Endothelial cell of umbilical vein (primary cell): Measurements from ENCODE around the gene MAP2K5. TPM values are rescaled to one million over a fixed set of nuclear protein-coding genes. Genes with fewer than 3 reads are reported as not detected.

Source experiments
- BruUV-seq: library from RNA; stranded (reverse); fragments of 400-500 nt; replicated peaks from 2 replicates; lab custom pipeline; 2021; lab: Mats Ljungman, UMichigan
- CTCF ChIA-PET: fragments of 300-600, 350-600 bp; sonication (Branson Sonifier 250); formaldehyde crosslinking; loops from one replicate; lab custom pipeline; 2021; ENCODE audit warnings: antibody characterized with exemption, inconsistent platforms; lab: Charles Lee
- POLR2A ChIA-PET: fragments of 300-600, 350-600 bp; sonication (Branson Sonifier 250); formaldehyde crosslinking; loops from one replicate; lab custom pipeline; 2021; ENCODE audit warnings: antibody characterized with exemption, inconsistent platforms; lab: Charles Lee
- DNase-seq: peaks from one replicate; pipeline ENCODE4 v3.0.0-alpha.2; 2011; ENCODE audit warnings: low read depth, low spot score
- FAIRE-seq: peaks from 2 replicates; lab custom pipeline; 2011; peaks lifted over from hg19 to GRCh38; lab: Jason Lieb, UNC
- H2AFZ ChIP-seq: 2 replicates; pipeline ENCODE4 v1.6.0; 2012; ENCODE audit warnings: low read depth, low read length, control low read depth, inconsistent platforms
- H3K27ac ChIP-seq: 2 replicates; pipeline ENCODE4 v1.5.1; 2011; ENCODE audit warnings: low read depth, mild to moderate bottlenecking, control low read depth, low read length, moderate library complexity; ENCODE audit not compliant: insufficient read depth
- H3K27me3 ChIP-seq, 2 experiments: 2 replicates each; pipeline versions ENCODE4 v1.6.0 to v1.6.1; 2011; ENCODE audit warnings: low read length in 2 of 2, mixed read lengths in 1 of 2; ENCODE audit not compliant: control insufficient read depth in 2 of 2, insufficient read depth in 2 of 2
- H3K36me3 ChIP-seq, 2 experiments: 2 replicates in 1 of 2; 3 replicates in 1 of 2; pipeline ENCODE4 v1.5.1; 2011; ENCODE audit warnings: low read length in 2 of 2, mild to moderate bottlenecking in 1 of 2, moderate library complexity in 1 of 2; ENCODE audit not compliant: control insufficient read depth in 2 of 2, insufficient read depth in 2 of 2; ENCODE audit errors: extremely low read depth in 1 of 2
- H3K4me1 ChIP-seq: 3 replicates; pipeline ENCODE4 v1.5.1; 2011; ENCODE audit warnings: mild to moderate bottlenecking, low read length; ENCODE audit not compliant: control insufficient read depth, insufficient read depth; ENCODE audit errors: extremely low read depth
- H3K4me2 ChIP-seq: 2 replicates; pipeline ENCODE4 v1.6.1; 2011; ENCODE audit warnings: low read length, control low read depth, mixed read lengths; ENCODE audit not compliant: insufficient read depth
- H3K4me3 ChIP-seq, 3 experiments: fragments of 200-600 bp in 1 of 3; sonication (generic), shearing (Covaris generic) in 1 of 3; replicated peaks in 1 of 3; 2 replicates each; pipeline ENCODE4 v1.5.1; 2011 to 2016; ENCODE audit warnings: control low read depth in 3 of 3, low read length in 3 of 3, mild to moderate bottlenecking in 2 of 3, inconsistent platforms in 1 of 3, low read depth in 1 of 3, moderate library complexity in 1 of 3; ENCODE audit not compliant: insufficient read depth in 1 of 3
- H3K79me2 ChIP-seq: 2 replicates; pipeline ENCODE4 v1.6.0; 2012; ENCODE audit warnings: low read length, inconsistent platforms; ENCODE audit not compliant: control insufficient read depth, insufficient read depth
- H3K9ac ChIP-seq: replicated peaks from 2 replicates; pipeline ENCODE3; 2011; ENCODE audit warnings: low read length, control low read depth; ENCODE audit not compliant: insufficient read depth; ENCODE audit errors: extremely low read depth
- H3K9me1 ChIP-seq: replicated peaks from 3 replicates; pipeline ENCODE4 v1.6.0; 2011; ENCODE audit warnings: mild to moderate bottlenecking, low read length; ENCODE audit not compliant: control insufficient read depth, insufficient read depth; ENCODE audit errors: extremely low read depth
- H3K9me3 ChIP-seq: replicated peaks from 2 replicates; pipeline ENCODE4 v1.5.1; 2012; ENCODE audit warnings: low read length, inconsistent platforms; ENCODE audit not compliant: control insufficient read depth, insufficient read depth
- H4K20me1 ChIP-seq: replicated peaks from 2 replicates; pipeline ENCODE3; 2011; ENCODE audit warnings: mild to moderate bottlenecking, low read length; ENCODE audit not compliant: control insufficient read depth, insufficient read depth; ENCODE audit errors: extremely low read depth
- EZH2 ChIP-seq: IDR thresholded peaks from 2 replicates; pipeline ENCODE4 v1.6.1; 2012; ENCODE audit warnings: borderline replicate concordance, low read depth, mild to moderate bottlenecking, moderate library complexity, low read length, inconsistent platforms; ENCODE audit not compliant: severe bottlenecking
- FOS ChIP-seq: IDR thresholded peaks from 2 replicates; pipeline ENCODE4 v1.6.1; 2011; ENCODE audit warnings: mild to moderate bottlenecking, low read length, moderate library complexity, borderline replicate concordance; ENCODE audit not compliant: insufficient read depth
- GATA2 ChIP-seq: IDR thresholded peaks from 2 replicates; pipeline ENCODE4 v1.7.0; 2011; ENCODE audit warnings: low read depth, mild to moderate bottlenecking, moderate library complexity, mixed read lengths, low read length; ENCODE audit not compliant: insufficient read length, insufficient read depth
- JUN ChIP-seq: IDR thresholded peaks from 2 replicates; pipeline ENCODE4 v1.6.1; 2011; ENCODE audit warnings: borderline replicate concordance, low read depth; ENCODE audit not compliant: insufficient read length, insufficient read depth
- MYC ChIP-seq: IDR thresholded peaks from one replicate; pipeline ENCODE4 v1.6.1; 2011; ENCODE audit warnings: mild to moderate bottlenecking, low read depth, low read length
- POLR2A ChIP-seq: IDR thresholded peaks from 2 replicates; pipeline ENCODE4 v1.6.1; 2012; ENCODE audit warnings: low read depth, mild to moderate bottlenecking, control low read depth, low read length
- POLR2AphosphoS5 ChIP-seq: IDR thresholded peaks from 2 replicates; pipeline ENCODE4 v1.6.1; 2012; ENCODE audit warnings: low read depth, mild to moderate bottlenecking, control low read depth, low read length, moderate library complexity; ENCODE audit not compliant: insufficient read depth
- dilution Hi-C: fragments of 300-500 bp; cut with MboI; formaldehyde crosslinking; loops from one replicate; pipeline ENCODE4 v1.15.0; 2019; ENCODE audit warnings: low sequenced_read_pairs; ENCODE audit not compliant: extremely low pct_ligation_motif_present
- intact Hi-C: fragments of 100-400 bp; cut with micrococcal nuclease; formaldehyde crosslinking; loops from one replicate; pipeline ENCODE4 v1.10.0; 2022
- polyA plus RNA-seq, 4 experiments: library from polyadenylated mRNA; depleted of rRNA in 3 of 4; stranded (reverse) in 3 of 4; unstranded in 1 of 4; fragments of >200 nt; gene quantifications; 2 replicates each; pipeline versions ENCODE4 v1.2.1 to v1.2.3, GENCODE V29; 2011 to 2012; ENCODE audit warnings: missing spikeins in 1 of 4
- total RNA-seq: library from RNA; stranded (reverse); gene quantifications from 2 replicates; pipeline ENCODE4 v1.2.3, GENCODE V29; 2021
- TF ChIP-seq, protein P1 (sequence below), 2 donors: IDR thresholded peaks; 1 replicate in 1 of 2; 2 replicates in 1 of 2; pipeline ENCODE4 v1.5.1; 2011; ENCODE audit warnings: low read length in 2 of 2, mild to moderate bottlenecking in 2 of 2, moderate library complexity in 2 of 2, control low read depth in 1 of 2, inconsistent platforms in 1 of 2, low read depth in 1 of 2; ENCODE audit not compliant: insufficient read depth in 1 of 2; ENCODE audit errors: extremely low read depth in 1 of 2

Gene MAP2K5
- total and polyA plus RNA-seq, 2 donors (not counting 3 experiments of a cell fraction or from before 2014, with no cell fraction given), result 4.9 to 24.7 TPM

DNA sequence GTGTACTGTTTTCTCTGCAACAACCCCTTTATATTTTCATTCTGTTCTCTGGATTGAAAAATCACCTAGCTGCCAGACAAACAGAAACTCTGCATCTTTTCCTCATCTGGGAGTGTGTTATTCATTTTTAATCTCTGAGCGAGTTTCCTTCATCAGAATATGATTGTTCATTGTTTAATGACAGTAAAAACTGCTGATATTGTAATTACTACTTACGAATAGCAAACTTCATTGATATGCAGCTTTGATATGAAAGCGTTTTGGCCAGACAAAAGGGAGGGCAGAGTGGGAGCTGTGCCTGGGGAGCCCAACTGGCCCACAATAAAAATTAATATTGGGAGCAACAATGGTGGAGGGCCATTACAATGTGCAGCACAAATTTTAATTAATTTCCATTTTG lies 150.1 kb downstream of the MAP2K5 start:
- Histone ChIP-seq H3K9me1 (no peaks in the 10 kb centered on the region), H3K27me3 (no peaks in the 10 kb centered on the region), H3K36me3 (no peaks in the 10 kb centered on the region), H2AFZ (no peak overlapping the region), H3K4me2 (no peak overlapping the region), H3K4me3 (no peak overlapping the region), H3K9me3 (no peaks in the 10 kb centered on the region), H3K79me2 (no peaks in the 10 kb centered on the region), H3K27ac (no peak overlapping the region), H4K20me1 (no peaks in the 10 kb centered on the region), H3K9ac (no peak overlapping the region), H3K4me1 (no peaks in the 10 kb centered on the region)
- intact Hi-C loops, result no loop called here
- DNase-seq (no peak), FAIRE-seq (no peak)
- POLR2A ChIA-PET, result no interaction called here
- BruUV-seq, result no TSS peak
- CTCF ChIA-PET, result no interaction called here
- TF ChIP-seq MYC (no peak), FOS (no peak), POLR2A (no peak), JUN (no peak)
- TF ChIP-seq, protein P1, sequence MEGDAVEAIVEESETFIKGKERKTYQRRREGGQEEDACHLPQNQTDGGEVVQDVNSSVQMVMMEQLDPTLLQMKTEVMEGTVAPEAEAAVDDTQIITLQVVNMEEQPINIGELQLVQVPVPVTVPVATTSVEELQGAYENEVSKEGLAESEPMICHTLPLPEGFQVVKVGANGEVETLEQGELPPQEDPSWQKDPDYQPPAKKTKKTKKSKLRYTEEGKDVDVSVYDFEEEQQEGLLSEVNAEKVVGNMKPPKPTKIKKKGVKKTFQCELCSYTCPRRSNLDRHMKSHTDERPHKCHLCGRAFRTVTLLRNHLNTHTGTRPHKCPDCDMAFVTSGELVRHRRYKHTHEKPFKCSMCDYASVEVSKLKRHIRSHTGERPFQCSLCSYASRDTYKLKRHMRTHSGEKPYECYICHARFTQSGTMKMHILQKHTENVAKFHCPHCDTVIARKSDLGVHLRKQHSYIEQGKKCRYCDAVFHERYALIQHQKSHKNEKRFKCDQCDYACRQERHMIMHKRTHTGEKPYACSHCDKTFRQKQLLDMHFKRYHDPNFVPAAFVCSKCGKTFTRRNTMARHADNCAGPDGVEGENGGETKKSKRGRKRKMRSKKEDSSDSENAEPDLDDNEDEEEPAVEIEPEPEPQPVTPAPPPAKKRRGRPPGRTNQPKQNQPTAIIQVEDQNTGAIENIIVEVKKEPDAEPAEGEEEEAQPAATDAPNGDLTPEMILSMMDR (IDR thresholded peaks at IDR 0.05; ENCODE audit: extremely low read depth in 1 of 2, insufficient read depth in 1 of 2, low read depth in 1 of 2, low read length in 2 of 2), result no peak
- dilution Hi-C loops, result no loop called here

DNA sequence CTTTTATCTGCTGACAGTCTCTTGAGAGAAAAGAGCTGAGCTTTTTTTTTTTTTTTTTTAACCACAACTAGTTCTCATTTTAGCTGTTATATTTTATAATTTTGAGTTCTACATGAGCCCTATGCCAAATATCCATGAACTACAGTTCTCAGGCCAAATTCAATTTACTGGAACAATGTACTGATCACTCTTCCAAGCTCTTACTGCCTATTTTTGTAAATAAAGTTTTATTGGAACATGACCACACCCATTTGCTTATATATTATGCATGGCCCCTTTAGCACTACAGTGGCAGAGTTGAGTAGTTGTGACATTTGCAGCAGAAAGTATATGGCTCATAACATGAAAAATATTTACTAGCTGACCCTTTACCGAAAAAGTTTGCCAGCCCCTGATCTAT lies 153.6 kb downstream of the MAP2K5 start:
- Histone ChIP-seq H3K9ac (no peak overlapping the region), H3K4me2 (no peak overlapping the region), H3K9me3 (no peaks in the 10 kb centered on the region), H3K9me1 (no peaks in the 10 kb centered on the region), H3K4me1 (no peaks in the 10 kb centered on the region), H3K27me3 (no peaks in the 10 kb centered on the region), H3K4me3 (no peak overlapping the region), H3K27ac (no peak overlapping the region), H3K79me2 (no peaks in the 10 kb centered on the region), H3K36me3 (no peaks in the 10 kb centered on the region), H4K20me1 (no peaks in the 10 kb centered on the region), H2AFZ (no peak overlapping the region)
- dilution Hi-C loops, result no loop called here
- intact Hi-C loops, result no loop called here
- no TSS peak for BruUV-seq
- TF ChIP-seq, protein P1 (IDR thresholded peaks at IDR 0.05; ENCODE audit: extremely low read depth in 1 of 2, insufficient read depth in 1 of 2, low read depth in 1 of 2, low read length in 2 of 2), result no peak
- TF ChIP-seq MYC (no peak), JUN (no peak), POLR2AphosphoS5 (no peak), POLR2A (no peak), GATA2 (no peak), EZH2 (no peak), FOS (no peak)
- ChIA-PET CTCF (interaction anchor here (0.8 to 2.7 kb wide), 3 partner anchors 8 to 20 kb away, joined by 4 to 7 read pairs (median 5); no protein-coding TSS in a partner anchor), POLR2A (no interaction called here)
- FAIRE-seq, result no peak
- DNase-seq, result no peak
